Mesothelial cell of epicardium (in vitro differentiated cells): Measurements from ENCODE around the gene TRIM40. TPM values are rescaled to one million over a fixed set of nuclear protein-coding genes. Genes with fewer than 3 reads are reported as not detected.

Experiments used
- DNase-seq, 2 experiments: peaks; one replicate each; pipeline ENCODE4 v3.0.0; 2021; ENCODE audit warnings: low spot score in 2 of 2; ENCODE audit not compliant: unreplicated experiment in 2 of 2
- H3K27ac Mint-ChIP-seq: 2 replicates; pipeline ENCODE4 v1.8.0; 2021; ENCODE audit warnings: mixed read lengths
- H3K27me3 Mint-ChIP-seq: 2 replicates; pipeline ENCODE4 v1.8.0; 2021; ENCODE audit warnings: low read depth, mixed read lengths
- H3K36me3 Mint-ChIP-seq: 2 replicates; pipeline ENCODE4 v1.8.0; 2021; ENCODE audit warnings: mixed read lengths
- H3K4me1 Mint-ChIP-seq: 2 replicates; pipeline ENCODE4 v1.8.0; 2021; ENCODE audit warnings: mixed read lengths
- H3K4me3 Mint-ChIP-seq: 2 replicates; pipeline ENCODE4 v1.8.0; 2021; ENCODE audit warnings: mild to moderate bottlenecking, moderate library complexity, mixed read lengths
- H3K9me3 Mint-ChIP-seq: 2 replicates; pipeline ENCODE4 v1.8.0; 2021; ENCODE audit warnings: mixed read lengths
- CTCF ChIP-seq: fragments of 200-600 bp; sonication (generic); IDR thresholded peaks from one replicate; pipeline ENCODE4 v1.5.0; 2021; ENCODE audit warnings: antibody characterized with exemption; ENCODE audit not compliant: unreplicated experiment
- total RNA-seq: library from RNA; stranded (reverse); gene quantifications from 3 replicates; pipeline ENCODE4 v1.2.1, GENCODE V29; 2021

TRIM40 gene
- total RNA-seq, 1 donor from 2014 or later, result not detected

- H3K36me3 Mint-ChIP-seq, result no peaks in the 10 kb centered on the region
- peaks cover 72% of the 10 kb centered on the region for H3K27me3 Mint-ChIP-seq
- TF ChIP-seq CTCF, result no peak
- no peak overlapping the region for H3K4me3 Mint-ChIP-seq
- peaks cover 17% of the 10 kb centered on the region for H3K4me1 Mint-ChIP-seq
- H3K27ac Mint-ChIP-seq, result no peak overlapping the region
- no peak for DNase-seq
- no peaks in the 10 kb centered on the region for H3K9me3 Mint-ChIP-seq
Observed at GRCh38 chr6:30154061-30154460, 18.1 kb downstream of the TRIM40 start.

DNA sequence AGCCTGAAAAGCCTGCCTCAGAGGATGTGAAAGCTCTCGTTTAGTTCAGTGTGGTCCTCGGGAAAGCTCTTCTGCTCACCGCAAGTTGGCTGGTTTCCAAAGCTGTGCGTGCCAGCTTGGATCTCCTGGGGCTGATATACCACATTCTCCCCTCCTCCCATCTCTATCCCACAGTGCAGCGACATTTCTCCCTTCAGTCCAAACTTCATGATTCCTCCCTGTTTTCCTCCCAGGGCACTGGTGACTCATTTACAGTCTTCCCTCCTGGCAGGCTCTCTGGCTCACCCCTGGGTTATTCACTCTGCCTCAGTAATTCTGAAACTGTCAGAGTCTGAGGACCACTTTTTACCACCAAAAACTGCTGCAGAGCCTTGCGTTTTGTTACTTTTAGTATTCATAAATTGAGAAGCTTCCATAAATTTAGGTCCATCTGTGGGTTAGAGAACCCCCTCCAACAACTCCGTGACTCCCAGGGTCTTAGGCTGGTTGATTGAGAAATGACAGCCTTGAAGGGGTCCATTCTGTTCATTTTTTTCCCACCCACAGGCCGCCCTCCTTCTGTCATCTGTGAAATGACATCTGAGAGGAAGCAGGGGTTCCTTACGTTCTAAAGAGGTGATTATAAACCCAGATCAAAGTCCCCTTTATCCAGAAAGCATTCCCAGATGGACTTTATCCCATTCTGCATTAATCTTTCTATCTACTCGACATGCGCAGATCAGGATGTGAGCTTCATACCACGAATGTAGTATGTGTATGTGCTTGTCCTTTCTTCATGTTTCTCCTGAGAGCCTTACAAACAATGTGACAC lies 19.0 kb downstream of the TRIM40 start:
- Mint-ChIP-seq H3K36me3 (no peaks in the 10 kb centered on the region), H3K27me3 (peaks cover 80% of the 10 kb centered on the region), H3K27ac (no peak overlapping the region), H3K4me1 (peaks cover 17% of the 10 kb centered on the region), H3K9me3 (no peaks in the 10 kb centered on the region), H3K4me3 (no peak overlapping the region)
- no peak for TF ChIP-seq CTCF
- no peak for DNase-seq

DNA sequence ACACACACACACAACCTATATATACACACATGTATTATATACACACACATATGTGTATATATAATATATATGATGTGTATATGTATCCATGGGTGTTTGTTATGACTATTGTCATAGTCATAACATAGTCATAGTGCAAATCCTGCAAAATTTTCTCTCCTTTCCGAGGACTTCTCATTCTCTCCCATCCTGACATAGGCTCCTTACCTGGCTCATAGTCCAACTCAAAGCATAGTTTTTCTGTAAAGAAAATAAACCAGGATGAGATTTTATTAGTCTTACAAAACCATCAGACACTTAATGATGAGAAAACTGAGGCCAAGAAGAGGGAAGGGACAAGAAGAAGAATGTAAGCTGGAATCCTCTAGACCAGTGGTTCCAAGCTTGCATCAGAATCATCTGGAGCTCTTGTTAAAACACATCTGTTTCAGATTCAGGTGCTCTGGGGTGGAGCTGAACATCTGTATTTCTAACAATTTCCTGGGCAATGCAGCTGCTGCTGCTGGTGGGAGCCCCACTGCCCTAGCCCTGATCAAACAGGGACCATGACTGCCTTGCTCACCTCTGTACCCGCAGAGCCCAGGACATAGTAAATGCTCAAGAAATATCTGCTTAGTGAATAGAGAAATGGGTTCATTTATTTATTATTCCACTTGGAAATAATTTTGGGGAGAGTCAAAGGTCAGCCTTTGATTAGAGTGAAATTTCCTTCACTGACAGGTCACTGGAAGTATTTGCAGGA lies 19.8 kb downstream of the TRIM40 start:
- peaks cover 80% of the 10 kb centered on the region for H3K27me3 Mint-ChIP-seq
- no peaks in the 10 kb centered on the region for H3K9me3 Mint-ChIP-seq
- H3K36me3 Mint-ChIP-seq, result no peaks in the 10 kb centered on the region
- peaks cover 17% of the 10 kb centered on the region for H3K4me1 Mint-ChIP-seq
- no peak for TF ChIP-seq CTCF
- no peak overlapping the region for H3K27ac Mint-ChIP-seq
- no peak overlapping the region for H3K4me3 Mint-ChIP-seq
- no peak for DNase-seq

DNA sequence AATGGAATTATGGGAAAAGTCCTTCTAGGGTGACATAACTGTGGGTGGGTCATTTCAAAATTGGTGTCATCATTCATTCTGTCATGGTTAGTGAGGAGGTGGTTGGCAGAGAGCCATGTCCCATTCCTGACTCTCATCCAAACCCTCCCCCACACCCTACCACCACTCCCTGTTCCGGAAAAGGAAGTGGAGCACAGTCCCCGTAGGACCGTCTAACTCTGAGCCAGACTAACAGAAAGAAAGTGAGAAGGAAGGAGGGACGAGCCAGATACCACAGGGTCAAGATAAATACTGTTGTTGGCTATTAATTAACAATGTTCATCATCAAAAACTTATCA lies 20.3 kb downstream of the TRIM40 start:
- Mint-ChIP-seq H3K4me1 (peaks cover 17% of the 10 kb centered on the region), H3K9me3 (no peaks in the 10 kb centered on the region), H3K4me3 (no peak overlapping the region), H3K36me3 (no peaks in the 10 kb centered on the region), H3K27me3 (peaks cover 77% of the 10 kb centered on the region), H3K27ac (no peak overlapping the region)
- DNase-seq, result no peak
- no peak for TF ChIP-seq CTCF

DNA sequence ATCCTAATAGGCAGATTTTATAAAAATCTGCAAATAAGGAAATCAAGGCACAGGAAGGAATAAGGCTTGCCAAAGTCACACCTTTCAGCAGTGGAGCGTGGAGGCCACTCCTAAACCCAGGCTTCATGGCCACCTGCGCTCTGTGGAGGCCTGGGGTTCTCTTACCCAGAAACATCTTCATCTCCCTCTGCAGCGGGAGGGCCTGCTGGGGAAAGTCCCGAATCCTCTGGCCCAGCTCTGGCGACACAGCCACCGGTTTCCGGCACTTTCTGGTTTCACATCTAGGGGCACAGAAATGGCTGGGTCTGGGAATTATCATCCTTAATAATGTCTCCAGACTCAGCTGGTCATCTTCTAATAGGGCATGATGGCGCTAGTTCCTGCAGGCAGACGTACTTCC lies 20.8 kb downstream of the TRIM40 start:
- no peak for TF ChIP-seq CTCF
- Mint-ChIP-seq H3K9me3 (no peaks in the 10 kb centered on the region), H3K4me1 (peaks cover 17% of the 10 kb centered on the region), H3K36me3 (no peaks in the 10 kb centered on the region), H3K27ac (no peak overlapping the region), H3K4me3 (no peak overlapping the region), H3K27me3 (peaks cover 73% of the 10 kb centered on the region)
- DNase-seq, result no peak
